HepG2 (cell line): ENCODE data around the gene TXN2. TPM values are rescaled to one million over a fixed set of nuclear protein-coding genes. Genes with fewer than 3 reads are reported as not detected.
A peak's percentile ranks its signal among the peaks of the same experiment; 100 is the strongest.

ENCODE experiments used
- KLF15 ChIP-seq: sonication (generic); formaldehyde crosslinking; IDR thresholded peaks from 2 replicates; pipeline ENCODE4 v1.8.1; 2023; ENCODE audit warnings: borderline replicate concordance, mild to moderate bottlenecking, inconsistent platforms, missing genetic modification reagents, mixed read lengths
- NR2F6 ChIP-seq, 2 experiments: IDR thresholded peaks; 2 replicates each; pipeline ENCODE4 v1.6.1; 2016; ENCODE audit warnings: antibody characterized with exemption in 1 of 2, mild to moderate bottlenecking in 1 of 2
- RBM22 ChIP-seq: fragments of 200-400 bp; formaldehyde crosslinking; optimal IDR thresholded peaks from 2 replicates; pipeline ENCODE3; 2017; ENCODE audit warnings: mild to moderate bottlenecking, low read length, moderate library complexity
- RNF2 ChIP-seq: fragments of 450-650 bp; conservative IDR thresholded peaks from 2 replicates; pipeline ENCODE4 v1.6.1; 2016; ENCODE audit warnings: low read depth
- ZBTB20 ChIP-seq: sonication (generic); formaldehyde crosslinking; IDR thresholded peaks from 2 replicates; pipeline ENCODE4 v1.8.1; 2023; ENCODE audit warnings: missing genetic modification reagents, low read depth, mild to moderate bottlenecking, borderline replicate concordance
- ZMYM4 ChIP-seq: sonication (generic); formaldehyde crosslinking; IDR thresholded peaks from 2 replicates; pipeline ENCODE4 v1.8.1; 2023; ENCODE audit warnings: mild to moderate bottlenecking, missing genetic modification reagents
- ZNF253 ChIP-seq: sonication (generic); formaldehyde crosslinking; IDR thresholded peaks from 2 replicates; pipeline ENCODE4 v1.8.0; 2022; ENCODE audit warnings: mild to moderate bottlenecking, missing genetic modification reagents, borderline replicate concordance
- ZNF329 ChIP-seq: sonication (generic); formaldehyde crosslinking; IDR thresholded peaks from 2 replicates; pipeline ENCODE4 v1.9.0; 2021; ENCODE audit warnings: low read depth, mild to moderate bottlenecking, missing genetic modification reagents
- ZNF331 ChIP-seq: sonication (generic); formaldehyde crosslinking; IDR thresholded peaks from 2 replicates; pipeline ENCODE4 v1.4.0; 2020; ENCODE audit warnings: missing genetic modification reagents
- ZNF430 ChIP-seq: sonication (generic); formaldehyde crosslinking; IDR thresholded peaks from 2 replicates; pipeline ENCODE4 v1.9.0; 2021; ENCODE audit warnings: mild to moderate bottlenecking, missing genetic modification reagents
- ZNF496 ChIP-seq: sonication (generic); formaldehyde crosslinking; IDR thresholded peaks from 2 replicates; pipeline ENCODE4 v1.8.1; 2023; ENCODE audit warnings: mild to moderate bottlenecking, moderate library complexity, missing genetic modification reagents; ENCODE audit not compliant: insufficient replicate concordance
- ZNF557 ChIP-seq: sonication (generic); formaldehyde crosslinking; IDR thresholded peaks from 2 replicates; pipeline ENCODE4 v1.4.0; 2020; ENCODE audit warnings: missing genetic modification reagents
- polyA plus RNA-seq, 8 experiments: library from polyadenylated mRNA; depleted of rRNA in 3 of 8; stranded (reverse) in 7 of 8; unstranded in 1 of 8; fragments of >200 nt; fragmentation: Illumina TruSeq in 4 of 8; extraction: Trizol in 4 of 8; gene quantifications; 2 replicates each; pipeline versions ENCODE4 v1.2.1 to v1.2.3, GENCODE V29; 2011 to 2016; ENCODE audit warnings: low read depth in 4 of 8, missing spikeins in 1 of 8, mixed read lengths in 1 of 8; ENCODE audit not compliant: insufficient read depth in 1 of 8
- total RNA-seq, 5 experiments: library from RNA; depleted of rRNA; stranded (reverse); fragments of >200 nt; fragmentation: Illumina TruSeq; extraction: Trizol; gene quantifications; 2 replicates each; pipeline ENCODE4 v1.2.3, GENCODE V29; 2016; ENCODE audit warnings: low read depth in 1 of 5
- TF ChIP-seq, protein P1 (sequence below): sonication (generic); formaldehyde crosslinking; IDR thresholded peaks from 2 replicates; pipeline ENCODE4 v1.4.0; 2020; ENCODE audit warnings: missing genetic modification reagents
- TF ChIP-seq, protein P2 (sequence below): sonication (generic); formaldehyde crosslinking; IDR thresholded peaks from 2 replicates; pipeline ENCODE4 v1.8.0; 2023; ENCODE audit warnings: mild to moderate bottlenecking, missing genetic modification reagents
- TF ChIP-seq, protein P3 (sequence below): sonication (generic); formaldehyde crosslinking; IDR thresholded peaks from 2 replicates; pipeline ENCODE4 v1.9.0; 2021; ENCODE audit warnings: missing genetic modification reagents, borderline replicate concordance
- TF ChIP-seq, protein P4 (sequence below): sonication (generic); formaldehyde crosslinking; IDR thresholded peaks from 2 replicates; pipeline ENCODE4 v1.5.1; 2020; ENCODE audit warnings: missing genetic modification reagents, mild to moderate bottlenecking, borderline replicate concordance

TXN2 gene
- total and polyA plus RNA-seq, 2 of the 13 experiments (the other 11 are each of a cell fraction or from before 2014, with no cell fraction given) = 41.4 to 109 TPM

DNA sequence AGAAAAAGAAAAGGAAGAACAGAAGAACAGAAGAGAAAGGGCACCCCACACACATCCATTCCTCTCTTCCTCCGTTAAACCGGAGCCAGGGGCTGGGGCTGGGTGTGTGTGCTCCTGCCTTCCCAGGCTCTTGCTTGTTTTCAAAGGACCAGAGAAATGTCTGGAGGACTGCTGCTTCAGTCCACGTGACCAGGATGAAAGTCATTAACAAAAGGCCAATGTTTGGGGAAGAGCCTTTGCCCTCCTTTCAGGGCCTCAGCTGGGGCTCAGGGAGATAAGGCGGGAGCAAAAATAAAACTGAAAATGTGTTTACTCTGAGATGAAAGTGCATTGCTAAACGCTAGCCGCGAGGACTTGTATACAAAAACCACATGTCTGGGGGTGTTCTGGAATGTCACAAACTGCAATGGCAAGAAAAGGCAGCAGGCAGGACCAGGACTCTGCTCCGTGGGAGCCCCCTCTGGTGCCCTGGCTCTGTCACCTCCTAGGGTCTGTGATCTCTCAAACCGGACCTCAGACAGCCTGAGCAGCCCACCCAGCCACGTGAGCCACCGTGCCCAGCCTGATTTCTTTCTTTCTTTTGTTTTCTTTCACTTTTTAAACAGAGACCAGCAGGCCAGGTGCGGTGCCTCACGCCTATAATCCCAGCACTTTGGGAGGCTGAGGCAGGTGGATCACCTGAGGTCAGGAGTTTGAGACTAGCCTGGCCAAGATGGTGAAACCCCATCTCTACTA is 62.1 kb downstream of the TXN2 start (continued):
- TF ChIP-seq, protein P1, sequence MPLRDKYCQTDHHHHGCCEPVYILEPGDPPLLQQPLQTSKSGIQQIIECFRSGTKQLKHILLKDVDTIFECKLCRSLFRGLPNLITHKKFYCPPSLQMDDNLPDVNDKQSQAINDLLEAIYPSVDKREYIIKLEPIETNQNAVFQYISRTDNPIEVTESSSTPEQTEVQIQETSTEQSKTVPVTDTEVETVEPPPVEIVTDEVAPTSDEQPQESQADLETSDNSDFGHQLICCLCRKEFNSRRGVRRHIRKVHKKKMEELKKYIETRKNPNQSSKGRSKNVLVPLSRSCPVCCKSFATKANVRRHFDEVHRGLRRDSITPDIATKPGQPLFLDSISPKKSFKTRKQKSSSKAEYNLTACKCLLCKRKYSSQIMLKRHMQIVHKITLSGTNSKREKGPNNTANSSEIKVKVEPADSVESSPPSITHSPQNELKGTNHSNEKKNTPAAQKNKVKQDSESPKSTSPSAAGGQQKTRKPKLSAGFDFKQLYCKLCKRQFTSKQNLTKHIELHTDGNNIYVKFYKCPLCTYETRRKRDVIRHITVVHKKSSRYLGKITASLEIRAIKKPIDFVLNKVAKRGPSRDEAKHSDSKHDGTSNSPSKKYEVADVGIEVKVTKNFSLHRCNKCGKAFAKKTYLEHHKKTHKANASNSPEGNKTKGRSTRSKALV (CRISPR knock-in tag) = 0 out of 2 replicates have a peak, but pooled peaks have one; percentile 26
- TF ChIP-seq ZNF496 (CRISPR knock-in tag) (no peak), RNF2 (no peak), KLF15 (no peak), ZMYM4 (CRISPR knock-in tag) (peak; percentile 65), ZBTB20 (0 out of 2 replicates have a peak, but pooled peaks have one; percentile 67), ZNF557 (0 out of 2 replicates have a peak, but pooled peaks have one; percentile 59), NR2F6 (IDR thresholded peaks at IDR 0.05) (peak; percentile 89), NR2F6 (CRISPR knock-in tag; IDR thresholded peaks at IDR 0.05) (peak; percentile 88), ZNF329 (CRISPR knock-in tag) (no peak), ZNF253 (no peak), ZNF430 (peak; percentile 88), ZNF331 (peak; percentile 97), RBM22 (peak; percentile 56)
- TF ChIP-seq, protein P2, sequence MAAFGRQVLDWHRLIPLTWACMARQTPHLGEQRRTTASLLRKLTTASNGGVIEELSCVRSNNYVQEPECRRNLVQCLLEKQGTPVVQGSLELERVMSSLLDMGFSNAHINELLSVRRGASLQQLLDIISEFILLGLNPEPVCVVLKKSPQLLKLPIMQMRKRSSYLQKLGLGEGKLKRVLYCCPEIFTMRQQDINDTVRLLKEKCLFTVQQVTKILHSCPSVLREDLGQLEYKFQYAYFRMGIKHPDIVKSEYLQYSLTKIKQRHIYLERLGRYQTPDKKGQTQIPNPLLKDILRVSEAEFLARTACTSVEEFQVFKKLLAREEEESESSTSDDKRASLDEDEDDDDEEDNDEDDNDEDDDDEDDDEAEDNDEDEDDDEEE = no peak
- TF ChIP-seq, protein P3, sequence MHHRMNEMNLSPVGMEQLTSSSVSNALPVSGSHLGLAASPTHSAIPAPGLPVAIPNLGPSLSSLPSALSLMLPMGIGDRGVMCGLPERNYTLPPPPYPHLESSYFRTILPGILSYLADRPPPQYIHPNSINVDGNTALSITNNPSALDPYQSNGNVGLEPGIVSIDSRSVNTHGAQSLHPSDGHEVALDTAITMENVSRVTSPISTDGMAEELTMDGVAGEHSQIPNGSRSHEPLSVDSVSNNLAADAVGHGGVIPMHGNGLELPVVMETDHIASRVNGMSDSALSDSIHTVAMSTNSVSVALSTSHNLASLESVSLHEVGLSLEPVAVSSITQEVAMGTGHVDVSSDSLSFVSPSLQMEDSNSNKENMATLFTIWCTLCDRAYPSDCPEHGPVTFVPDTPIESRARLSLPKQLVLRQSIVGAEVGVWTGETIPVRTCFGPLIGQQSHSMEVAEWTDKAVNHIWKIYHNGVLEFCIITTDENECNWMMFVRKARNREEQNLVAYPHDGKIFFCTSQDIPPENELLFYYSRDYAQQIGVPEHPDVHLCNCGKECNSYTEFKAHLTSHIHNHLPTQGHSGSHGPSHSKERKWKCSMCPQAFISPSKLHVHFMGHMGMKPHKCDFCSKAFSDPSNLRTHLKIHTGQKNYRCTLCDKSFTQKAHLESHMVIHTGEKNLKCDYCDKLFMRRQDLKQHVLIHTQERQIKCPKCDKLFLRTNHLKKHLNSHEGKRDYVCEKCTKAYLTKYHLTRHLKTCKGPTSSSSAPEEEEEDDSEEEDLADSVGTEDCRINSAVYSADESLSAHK (CRISPR knock-in tag) = no peak
- TF ChIP-seq, protein P4, sequence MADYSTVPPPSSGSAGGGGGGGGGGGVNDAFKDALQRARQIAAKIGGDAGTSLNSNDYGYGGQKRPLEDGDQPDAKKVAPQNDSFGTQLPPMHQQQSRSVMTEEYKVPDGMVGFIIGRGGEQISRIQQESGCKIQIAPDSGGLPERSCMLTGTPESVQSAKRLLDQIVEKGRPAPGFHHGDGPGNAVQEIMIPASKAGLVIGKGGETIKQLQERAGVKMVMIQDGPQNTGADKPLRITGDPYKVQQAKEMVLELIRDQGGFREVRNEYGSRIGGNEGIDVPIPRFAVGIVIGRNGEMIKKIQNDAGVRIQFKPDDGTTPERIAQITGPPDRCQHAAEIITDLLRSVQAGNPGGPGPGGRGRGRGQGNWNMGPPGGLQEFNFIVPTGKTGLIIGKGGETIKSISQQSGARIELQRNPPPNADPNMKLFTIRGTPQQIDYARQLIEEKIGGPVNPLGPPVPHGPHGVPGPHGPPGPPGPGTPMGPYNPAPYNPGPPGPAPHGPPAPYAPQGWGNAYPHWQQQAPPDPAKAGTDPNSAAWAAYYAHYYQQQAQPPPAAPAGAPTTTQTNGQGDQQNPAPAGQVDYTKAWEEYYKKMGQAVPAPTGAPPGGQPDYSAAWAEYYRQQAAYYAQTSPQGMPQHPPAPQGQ = no peak
